ENCODE data around the gene CRY2.

DNA sequence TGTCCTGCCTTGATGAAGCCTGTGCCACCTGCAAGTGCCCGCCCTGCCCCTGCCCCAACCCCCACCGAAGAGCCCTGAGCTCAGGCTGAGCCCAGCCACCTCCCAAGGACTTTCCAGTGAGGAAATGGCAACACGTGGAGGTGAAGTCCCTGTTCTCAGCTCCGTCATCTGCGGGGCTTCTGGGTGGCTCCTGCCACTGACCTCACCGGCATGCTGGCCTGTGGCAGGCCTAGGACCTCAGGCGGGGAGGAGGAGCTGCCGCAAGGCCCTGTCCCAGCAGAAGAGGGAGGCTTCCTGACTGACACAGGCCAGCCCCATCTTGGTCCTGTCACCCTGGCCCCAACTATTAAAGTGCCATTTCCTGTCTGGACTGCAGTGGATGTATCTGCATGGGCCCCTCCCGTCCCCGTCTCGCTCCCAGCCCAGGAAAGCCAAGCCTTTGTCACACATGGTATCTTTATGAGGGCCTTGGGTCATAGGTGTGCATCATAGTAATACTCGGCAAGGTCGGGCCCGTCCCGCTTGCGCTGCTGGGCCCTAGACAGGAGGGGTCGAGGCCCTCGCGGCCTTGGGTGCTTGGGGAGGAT lies 58.9 kb downstream of the CRY2 start:
- TF ChIP-seq, protein P1, sequence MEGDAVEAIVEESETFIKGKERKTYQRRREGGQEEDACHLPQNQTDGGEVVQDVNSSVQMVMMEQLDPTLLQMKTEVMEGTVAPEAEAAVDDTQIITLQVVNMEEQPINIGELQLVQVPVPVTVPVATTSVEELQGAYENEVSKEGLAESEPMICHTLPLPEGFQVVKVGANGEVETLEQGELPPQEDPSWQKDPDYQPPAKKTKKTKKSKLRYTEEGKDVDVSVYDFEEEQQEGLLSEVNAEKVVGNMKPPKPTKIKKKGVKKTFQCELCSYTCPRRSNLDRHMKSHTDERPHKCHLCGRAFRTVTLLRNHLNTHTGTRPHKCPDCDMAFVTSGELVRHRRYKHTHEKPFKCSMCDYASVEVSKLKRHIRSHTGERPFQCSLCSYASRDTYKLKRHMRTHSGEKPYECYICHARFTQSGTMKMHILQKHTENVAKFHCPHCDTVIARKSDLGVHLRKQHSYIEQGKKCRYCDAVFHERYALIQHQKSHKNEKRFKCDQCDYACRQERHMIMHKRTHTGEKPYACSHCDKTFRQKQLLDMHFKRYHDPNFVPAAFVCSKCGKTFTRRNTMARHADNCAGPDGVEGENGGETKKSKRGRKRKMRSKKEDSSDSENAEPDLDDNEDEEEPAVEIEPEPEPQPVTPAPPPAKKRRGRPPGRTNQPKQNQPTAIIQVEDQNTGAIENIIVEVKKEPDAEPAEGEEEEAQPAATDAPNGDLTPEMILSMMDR (optimal IDR thresholded peaks at IDR 0.05 in 1 of 3, IDR thresholded peaks at IDR 0.05 in 1 of 3, conservative IDR thresholded peaks at IDR 0.05 in 1 of 3; ENCODE audit: extremely low read depth in 1 of 3, insufficient read depth in 2 of 3, low read length in 3 of 3), result no peak
- no peak for TF ChIP-seq EZH2 (IDR thresholded peaks at IDR 0.05; ENCODE audit: low read length)
